DND-41 (cell line): ENCODE data around the gene SF3B5.

Source experiments
- ATAC-seq: fragments of 200-7000 bp; cut with Tn5 transposase; 3 replicates; pipeline ENCODE4 v1.9.1; 2021; ENCODE audit warnings: low read depth; ENCODE audit not compliant: insufficient read depth
- DNase-seq: peaks from one replicate; pipeline ENCODE4 v3.0.0-alpha.2; 2020
- H2AFZ ChIP-seq: 2 replicates; pipeline ENCODE4 v1.6.0; 2012; ENCODE audit warnings: low read depth, low read length
- H3K27ac ChIP-seq: 2 replicates; pipeline ENCODE4 v1.5.1; 2012; ENCODE audit warnings: low read length, inconsistent platforms
- H3K27me3 ChIP-seq: fragments of 200-600 bp; sonication (generic); 2 replicates; pipeline ENCODE4 v1.6.0; 2012; ENCODE audit warnings: low read length, mild to moderate bottlenecking, inconsistent platforms; ENCODE audit not compliant: insufficient read depth, poor library complexity
- H3K36me3 ChIP-seq: 2 replicates; pipeline ENCODE4 v1.5.1; 2012; ENCODE audit warnings: low read length, inconsistent platforms; ENCODE audit not compliant: insufficient read depth
- H3K4me1 ChIP-seq: 2 replicates; pipeline ENCODE4 v1.5.1; 2012; ENCODE audit warnings: mild to moderate bottlenecking, low read length; ENCODE audit not compliant: insufficient read depth
- H3K4me2 ChIP-seq: 2 replicates; pipeline ENCODE4 v1.6.0; 2012; ENCODE audit warnings: mild to moderate bottlenecking, moderate library complexity, low read length, inconsistent platforms; ENCODE audit not compliant: insufficient read depth
- H3K4me3 ChIP-seq, 2 experiments: fragments of 200-600 bp in 1 of 2; shearing (Covaris generic) in 1 of 2; 2 replicates each; pipeline ENCODE4 v1.5.1; 2012 to 2016; ENCODE audit warnings: inconsistent platforms in 2 of 2, low read length in 2 of 2, mild to moderate bottlenecking in 2 of 2, low read depth in 1 of 2, moderate library complexity in 1 of 2
- H3K79me2 ChIP-seq: 2 replicates; pipeline ENCODE4 v1.6.0; 2012; ENCODE audit warnings: low read length, inconsistent platforms; ENCODE audit not compliant: insufficient read depth
- H3K9ac ChIP-seq: 2 replicates; pipeline ENCODE4 v1.6.0; 2012; ENCODE audit warnings: low read depth, mild to moderate bottlenecking, inconsistent platforms, low read length, moderate library complexity
- H3K9me3 ChIP-seq: 2 replicates; pipeline ENCODE4 v1.5.1; 2012; ENCODE audit warnings: low read length, moderate library complexity, mild to moderate bottlenecking, inconsistent platforms; ENCODE audit not compliant: insufficient read depth, severe bottlenecking
- H4K20me1 ChIP-seq: 2 replicates; pipeline ENCODE4 v1.6.0; 2012; ENCODE audit warnings: low read length; ENCODE audit not compliant: insufficient read depth
- EZH2 ChIP-seq: IDR thresholded peaks from 3 replicates; pipeline ENCODE4 v1.6.1; 2012; ENCODE audit warnings: borderline replicate concordance, low read depth, mild to moderate bottlenecking, moderate library complexity, low read length, inconsistent platforms; ENCODE audit not compliant: severe bottlenecking
- TF ChIP-seq, protein P1 (sequence below): IDR thresholded peaks from 2 replicates; pipeline ENCODE4 v1.5.1; 2012; ENCODE audit warnings: borderline replicate concordance, low read length, moderate library complexity, mild to moderate bottlenecking; ENCODE audit not compliant: poor library complexity, severe bottlenecking; ENCODE audit errors: extremely low read depth

The SF3B5 gene

GRCh38 chr6:144143106-144143505 lies 47.7 kb upstream of the SF3B5 start:
- H2AFZ ChIP-seq = no peak overlapping the region
- no peak overlapping the region for H3K27ac ChIP-seq
- no peak overlapping the region for H3K9ac ChIP-seq
- DNase-seq (no peak), ATAC-seq (no peak)
- H3K4me1 ChIP-seq = no peaks in the 10 kb centered on the region
- no peak for TF ChIP-seq EZH2
- TF ChIP-seq, protein P1, sequence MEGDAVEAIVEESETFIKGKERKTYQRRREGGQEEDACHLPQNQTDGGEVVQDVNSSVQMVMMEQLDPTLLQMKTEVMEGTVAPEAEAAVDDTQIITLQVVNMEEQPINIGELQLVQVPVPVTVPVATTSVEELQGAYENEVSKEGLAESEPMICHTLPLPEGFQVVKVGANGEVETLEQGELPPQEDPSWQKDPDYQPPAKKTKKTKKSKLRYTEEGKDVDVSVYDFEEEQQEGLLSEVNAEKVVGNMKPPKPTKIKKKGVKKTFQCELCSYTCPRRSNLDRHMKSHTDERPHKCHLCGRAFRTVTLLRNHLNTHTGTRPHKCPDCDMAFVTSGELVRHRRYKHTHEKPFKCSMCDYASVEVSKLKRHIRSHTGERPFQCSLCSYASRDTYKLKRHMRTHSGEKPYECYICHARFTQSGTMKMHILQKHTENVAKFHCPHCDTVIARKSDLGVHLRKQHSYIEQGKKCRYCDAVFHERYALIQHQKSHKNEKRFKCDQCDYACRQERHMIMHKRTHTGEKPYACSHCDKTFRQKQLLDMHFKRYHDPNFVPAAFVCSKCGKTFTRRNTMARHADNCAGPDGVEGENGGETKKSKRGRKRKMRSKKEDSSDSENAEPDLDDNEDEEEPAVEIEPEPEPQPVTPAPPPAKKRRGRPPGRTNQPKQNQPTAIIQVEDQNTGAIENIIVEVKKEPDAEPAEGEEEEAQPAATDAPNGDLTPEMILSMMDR = no peak
- no peak overlapping the region for H3K4me2 ChIP-seq
- no peaks in the 10 kb centered on the region for H3K9me3 ChIP-seq
- H3K27me3 ChIP-seq = peaks cover 4% of the 10 kb centered on the region
- no peak overlapping the region for H3K4me3 ChIP-seq
- H3K79me2 ChIP-seq = no peaks in the 10 kb centered on the region
- no peaks in the 10 kb centered on the region for H3K36me3 ChIP-seq
- H4K20me1 ChIP-seq = no peaks in the 10 kb centered on the region

- Histone ChIP-seq H3K4me2 (no peak overlapping the region), H3K4me3 (no peak overlapping the region), H3K4me1 (no peaks in the 10 kb centered on the region), H3K9ac (no peak overlapping the region), H3K79me2 (no peaks in the 10 kb centered on the region), H3K27me3 (peaks cover 4% of the 10 kb centered on the region), H3K9me3 (no peaks in the 10 kb centered on the region), H2AFZ (no peak overlapping the region), H3K36me3 (no peaks in the 10 kb centered on the region), H3K27ac (no peak overlapping the region), H4K20me1 (no peaks in the 10 kb centered on the region)
- ATAC-seq = no peak
- TF ChIP-seq, protein P1 = no peak
- TF ChIP-seq EZH2 = no peak
- no peak for DNase-seq
These were observed 46.1 kb upstream of the SF3B5 start for GRCh38 chr6:144141470-144141869.

DNA sequence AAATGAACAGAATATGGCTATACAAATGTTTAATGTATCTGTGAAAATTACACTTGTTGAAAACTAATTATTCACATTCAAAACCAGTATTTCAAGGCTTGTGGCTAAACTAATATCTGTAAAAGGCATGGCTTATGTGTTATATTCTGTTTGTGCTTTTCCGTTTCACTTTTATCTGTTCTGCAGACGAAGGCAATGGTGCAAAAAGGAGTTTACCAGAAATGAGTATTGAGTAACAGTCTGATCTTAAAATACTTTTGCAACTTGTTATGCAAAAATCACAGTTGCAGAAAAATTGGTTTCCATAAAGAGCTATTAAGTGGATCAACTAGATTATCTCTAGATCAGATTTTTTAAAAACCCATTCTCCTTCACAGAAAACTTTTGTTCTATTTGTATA lies 45.5 kb upstream of the SF3B5 start:
- Histone ChIP-seq H3K27me3 (peaks cover 4% of the 10 kb centered on the region), H3K4me1 (no peaks in the 10 kb centered on the region), H3K9me3 (no peaks in the 10 kb centered on the region), H3K36me3 (no peaks in the 10 kb centered on the region), H3K27ac (no peak overlapping the region), H3K79me2 (no peaks in the 10 kb centered on the region), H3K4me3 (no peak overlapping the region), H3K9ac (no peak overlapping the region), H3K4me2 (no peak overlapping the region), H2AFZ (no peak overlapping the region), H4K20me1 (no peaks in the 10 kb centered on the region)
- DNase-seq (no peak), ATAC-seq (no peak)
- no peak for TF ChIP-seq EZH2
- TF ChIP-seq, protein P1 = no peak

DNA sequence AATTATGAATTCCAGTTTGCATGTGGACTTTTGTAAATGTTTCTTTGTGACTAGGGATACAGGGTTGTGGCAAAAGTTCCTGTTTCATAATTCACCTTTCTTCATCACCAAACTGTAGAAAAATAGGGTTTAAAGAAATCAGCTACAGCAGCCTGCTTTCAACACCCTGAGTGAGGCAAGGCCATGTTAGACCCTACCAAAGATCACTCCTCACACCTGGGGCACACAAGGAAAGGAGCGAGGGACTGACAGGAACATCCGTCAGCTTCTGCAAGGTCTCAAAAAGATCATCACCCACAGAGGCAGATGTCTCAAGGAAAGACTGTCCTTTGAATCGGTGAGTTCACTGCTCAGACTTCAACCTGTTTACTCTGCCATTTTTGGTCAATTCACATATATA lies 44.4 kb upstream of the SF3B5 start:
- Histone ChIP-seq H4K20me1 (no peaks in the 10 kb centered on the region), H3K27ac (no peak overlapping the region), H3K9ac (no peak overlapping the region), H3K4me2 (no peak overlapping the region), H3K4me1 (no peaks in the 10 kb centered on the region), H3K27me3 (peaks cover 4% of the 10 kb centered on the region), H3K9me3 (no peaks in the 10 kb centered on the region), H2AFZ (no peak overlapping the region), H3K79me2 (no peaks in the 10 kb centered on the region), H3K4me3 (no peak overlapping the region), H3K36me3 (no peaks in the 10 kb centered on the region)
- ATAC-seq = no peak
- no peak for TF ChIP-seq EZH2
- TF ChIP-seq, protein P1 = no peak
- no peak for DNase-seq
